T-helper 1 cell treated with Interleukin-12 subunit alpha and Interleukin-12 subunit beta and Interleukin-4 antibody, amounts not matched to agents 30 μg/mL and 1 μg/mL, for 36 hours (primary cell): ENCODE data around the gene ANKRD17.

ENCODE experiments used
- H3K27ac Mint-ChIP-seq: one replicate; pipeline ENCODE4 v1.8.0; 2021; ENCODE audit warnings: mild to moderate bottlenecking, mixed read lengths
- H3K27me3 Mint-ChIP-seq: one replicate; pipeline ENCODE4 v1.8.0; 2021; ENCODE audit warnings: low read depth, mixed read lengths
- H3K36me3 Mint-ChIP-seq: one replicate; pipeline ENCODE4 v1.8.0; 2021; ENCODE audit warnings: low read depth, mixed read lengths
- H3K4me1 Mint-ChIP-seq: one replicate; pipeline ENCODE4 v1.8.0; 2021; ENCODE audit warnings: low read depth, mixed read lengths
- H3K4me3 Mint-ChIP-seq: one replicate; pipeline ENCODE4 v1.8.0; 2021; ENCODE audit warnings: mild to moderate bottlenecking, moderate library complexity, mixed read lengths
- H3K9me3 Mint-ChIP-seq: one replicate; pipeline ENCODE4 v1.8.0; 2021; ENCODE audit warnings: mixed read lengths

ANKRD17 gene

GRCh38 chr4:73098016-73098415 lies 160.6 kb downstream of the ANKRD17 start:
- peaks cover 3% of the 10 kb centered on the region for H3K4me1 Mint-ChIP-seq
- H3K9me3 Mint-ChIP-seq: no peaks in the 10 kb centered on the region
- H3K36me3 Mint-ChIP-seq: peaks cover 18% of the 10 kb centered on the region
- no peak overlapping the region for H3K27ac Mint-ChIP-seq
- H3K4me3 Mint-ChIP-seq: no peak overlapping the region
- no peaks in the 10 kb centered on the region for H3K27me3 Mint-ChIP-seq

- no peaks in the 10 kb centered on the region for H3K27me3 Mint-ChIP-seq
- no peak overlapping the region for H3K27ac Mint-ChIP-seq
- peaks cover 3% of the 10 kb centered on the region for H3K4me1 Mint-ChIP-seq
- no peaks in the 10 kb centered on the region for H3K9me3 Mint-ChIP-seq
- H3K4me3 Mint-ChIP-seq: no peak overlapping the region
- peaks cover 18% of the 10 kb centered on the region for H3K36me3 Mint-ChIP-seq
Measured at GRCh38 chr4:73092868-73093267, 165.7 kb downstream of the ANKRD17 start.

GRCh38 chr4:73090738-73091137 lies 167.9 kb downstream of the ANKRD17 start:
- H3K9me3 Mint-ChIP-seq: no peaks in the 10 kb centered on the region
- H3K27me3 Mint-ChIP-seq: no peaks in the 10 kb centered on the region
- peaks cover 9% of the 10 kb centered on the region for H3K4me1 Mint-ChIP-seq
- peak overlapping the region; percentile 13 for H3K27ac Mint-ChIP-seq
- peaks cover 24% of the 10 kb centered on the region for H3K36me3 Mint-ChIP-seq
- H3K4me3 Mint-ChIP-seq: no peak overlapping the region

DNA sequence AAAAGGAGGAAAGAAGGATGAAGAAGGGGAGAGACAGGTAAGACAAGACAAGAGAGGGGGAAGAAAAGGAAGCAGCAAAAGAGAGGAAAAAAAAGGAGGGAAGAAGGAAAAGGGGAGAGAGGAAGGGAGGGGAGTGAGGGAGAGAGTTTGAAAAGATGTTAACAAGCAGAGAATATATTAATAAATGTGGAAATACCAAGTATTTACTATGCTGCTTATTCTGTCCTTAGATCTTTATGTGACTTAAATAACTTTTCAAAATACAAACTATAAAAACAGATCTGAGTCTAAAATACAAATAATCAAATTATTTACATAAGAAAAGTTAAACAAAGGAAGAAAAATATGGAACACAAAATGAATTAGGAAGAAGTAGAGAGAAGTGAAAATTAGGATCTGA lies 170.7 kb downstream of the ANKRD17 start:
- Mint-ChIP-seq H3K27ac (no peak overlapping the region), H3K4me1 (peaks cover 9% of the 10 kb centered on the region), H3K36me3 (peaks cover 29% of the 10 kb centered on the region), H3K4me3 (no peak overlapping the region), H3K9me3 (no peaks in the 10 kb centered on the region), H3K27me3 (no peaks in the 10 kb centered on the region)

DNA sequence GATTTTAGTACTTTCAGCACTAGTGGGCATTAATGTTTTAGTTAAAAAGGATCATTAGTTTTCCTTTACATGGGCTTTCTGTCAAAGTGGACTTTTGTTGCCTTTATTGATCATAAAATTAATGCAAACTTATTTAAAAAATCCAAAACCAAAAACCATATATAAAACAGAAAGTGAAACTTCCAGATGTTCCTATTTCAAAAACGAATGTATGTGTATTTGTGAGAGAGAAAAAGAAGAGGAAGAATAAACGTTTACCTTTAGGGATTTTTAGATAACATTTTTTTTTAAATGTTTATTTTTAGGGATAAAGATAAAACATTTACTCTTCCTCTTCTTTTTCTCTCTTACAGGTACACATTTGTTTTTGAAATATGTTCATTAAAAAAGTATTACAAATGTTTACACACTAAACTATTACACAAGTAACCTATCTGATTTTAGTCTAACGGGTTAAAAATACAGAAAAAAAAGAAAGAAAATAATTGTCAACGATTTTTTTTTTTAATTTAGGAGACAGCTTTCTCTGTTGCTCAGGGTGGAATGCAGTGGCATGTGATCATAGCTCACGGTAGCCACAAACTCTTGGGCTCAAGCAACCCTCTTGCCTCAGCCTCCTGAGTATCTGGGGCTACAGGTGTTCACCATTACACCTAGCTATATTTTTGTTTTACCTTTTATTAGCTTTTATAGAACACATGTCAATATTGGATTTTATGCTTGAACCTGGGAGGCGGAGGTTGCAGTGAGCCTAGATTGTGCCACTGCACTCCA lies 172.3 kb downstream of the ANKRD17 start:
- Mint-ChIP-seq H3K27me3 (no peaks in the 10 kb centered on the region), H3K27ac (peak overlapping the region; percentile 69), H3K4me1 (peaks cover 9% of the 10 kb centered on the region), H3K4me3 (peak overlapping the region; percentile 73), H3K9me3 (no peaks in the 10 kb centered on the region), H3K36me3 (peaks cover 31% of the 10 kb centered on the region)

DNA sequence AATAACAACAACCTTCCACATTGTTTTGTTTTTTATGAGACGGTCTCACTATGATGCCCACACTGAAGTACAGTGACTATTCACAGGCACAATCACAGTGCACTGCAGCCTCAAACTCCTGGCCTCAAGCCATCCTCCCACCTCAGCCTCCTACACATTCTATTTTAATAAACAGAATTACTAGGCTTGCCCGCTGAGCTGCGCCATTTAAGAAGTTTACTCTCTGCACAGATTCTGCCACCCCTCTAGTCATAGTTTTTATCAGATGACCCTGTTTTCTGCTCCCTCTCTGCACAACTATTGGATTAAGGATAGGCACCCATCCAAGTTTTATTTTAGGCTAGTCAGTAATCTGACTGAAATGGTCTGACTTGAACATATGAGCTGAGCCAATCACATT lies 177.8 kb downstream of the ANKRD17 start:
- Mint-ChIP-seq H3K27me3 (no peaks in the 10 kb centered on the region), H3K27ac (no peak overlapping the region), H3K4me1 (peaks cover 3% of the 10 kb centered on the region), H3K9me3 (no peaks in the 10 kb centered on the region), H3K36me3 (peaks cover 38% of the 10 kb centered on the region), H3K4me3 (no peak overlapping the region)

GRCh38 chr4:73075832-73076231 lies 182.8 kb downstream of the ANKRD17 start:
- Mint-ChIP-seq H3K36me3 (peaks cover 40% of the 10 kb centered on the region), H3K9me3 (no peaks in the 10 kb centered on the region), H3K27me3 (no peaks in the 10 kb centered on the region), H3K4me1 (peaks cover 5% of the 10 kb centered on the region), H3K27ac (no peak overlapping the region), H3K4me3 (no peak overlapping the region)

DNA sequence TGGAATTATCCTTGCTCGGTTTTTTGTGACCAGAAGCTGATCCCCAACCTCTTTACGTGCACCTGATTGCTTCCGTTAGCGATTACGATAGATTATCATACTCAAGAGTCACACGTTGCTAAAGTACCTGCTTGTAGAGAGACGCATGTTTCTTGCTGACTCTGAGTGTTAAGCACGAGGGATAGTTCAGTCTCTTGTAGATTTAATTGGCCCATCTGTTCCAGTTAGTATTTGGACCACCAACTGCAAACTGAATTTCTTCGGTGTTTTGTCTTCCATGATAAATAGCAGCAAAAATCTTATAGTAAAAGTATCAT lies 188.6 kb downstream of the ANKRD17 start:
- Mint-ChIP-seq H3K36me3 (peaks cover 19% of the 10 kb centered on the region), H3K27me3 (no peaks in the 10 kb centered on the region), H3K4me3 (peak overlapping the region; percentile 85), H3K27ac (peak overlapping the region; percentile 96), H3K9me3 (no peaks in the 10 kb centered on the region), H3K4me1 (peaks cover 30% of the 10 kb centered on the region)

- H3K27ac Mint-ChIP-seq: peak within 1 kb of the TSS; percentile 96
- no peaks in the 10 kb centered on the region for H3K27me3 Mint-ChIP-seq
- H3K4me3 Mint-ChIP-seq: peak within 1 kb of the TSS; percentile 85
- no peaks in the 10 kb centered on the region for H3K9me3 Mint-ChIP-seq
- peaks cover 32% of the 10 kb centered on the region for H3K4me1 Mint-ChIP-seq
- H3K36me3 Mint-ChIP-seq: peaks cover 18% of the 10 kb centered on the region
Measured at GRCh38 chr4:73069338-73070073, 189.1 kb downstream of the ANKRD17 start, which contains the start of gene COX18. TSS of gene COX18 (minus strand) at chr4:73069716. CDS start at chr4:73069649, 67 bp downstream.

GRCh38 chr4:73068491-73069337 lies 189.9 kb downstream of the ANKRD17 start:
- Mint-ChIP-seq H3K4me1 (peaks cover 35% of the 10 kb centered on the region), H3K9me3 (no peaks in the 10 kb centered on the region), H3K4me3 (peak overlapping the region; percentile 85), H3K27ac (peak overlapping the region; percentile 96), H3K36me3 (peaks cover 18% of the 10 kb centered on the region), H3K27me3 (no peaks in the 10 kb centered on the region)

GRCh38 chr4:73067971-73068394 lies 190.6 kb downstream of the ANKRD17 start:
- Mint-ChIP-seq H3K9me3 (no peaks in the 10 kb centered on the region), H3K27ac (peak overlapping the region; percentile 96), H3K36me3 (peaks cover 20% of the 10 kb centered on the region), H3K4me3 (peak overlapping the region; percentile 85), H3K27me3 (no peaks in the 10 kb centered on the region), H3K4me1 (peaks cover 35% of the 10 kb centered on the region)

DNA sequence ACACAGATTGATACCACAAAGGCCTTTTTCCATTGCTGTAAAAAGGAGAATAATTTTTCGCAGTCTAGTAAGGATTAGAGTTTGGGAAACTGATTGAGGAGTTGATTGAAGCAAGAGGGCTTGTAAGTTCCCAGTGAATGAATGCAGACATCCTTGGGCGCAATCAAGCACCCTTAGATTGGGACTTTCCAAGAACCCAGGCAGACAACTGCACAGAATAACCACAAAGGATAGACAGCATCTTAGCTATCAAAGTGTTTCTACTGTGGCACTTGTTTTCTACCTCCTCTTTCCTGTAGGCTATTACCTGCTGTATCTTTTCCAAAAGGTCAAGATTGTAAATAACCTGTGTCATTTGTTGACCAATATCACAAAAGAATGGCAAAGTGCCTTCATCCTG lies 191.7 kb downstream of the ANKRD17 start:
- Mint-ChIP-seq H3K27ac (peak overlapping the region; percentile 89), H3K27me3 (no peaks in the 10 kb centered on the region), H3K9me3 (no peaks in the 10 kb centered on the region), H3K4me1 (peaks cover 35% of the 10 kb centered on the region), H3K36me3 (peaks cover 22% of the 10 kb centered on the region), H3K4me3 (peak overlapping the region; percentile 34)

DNA sequence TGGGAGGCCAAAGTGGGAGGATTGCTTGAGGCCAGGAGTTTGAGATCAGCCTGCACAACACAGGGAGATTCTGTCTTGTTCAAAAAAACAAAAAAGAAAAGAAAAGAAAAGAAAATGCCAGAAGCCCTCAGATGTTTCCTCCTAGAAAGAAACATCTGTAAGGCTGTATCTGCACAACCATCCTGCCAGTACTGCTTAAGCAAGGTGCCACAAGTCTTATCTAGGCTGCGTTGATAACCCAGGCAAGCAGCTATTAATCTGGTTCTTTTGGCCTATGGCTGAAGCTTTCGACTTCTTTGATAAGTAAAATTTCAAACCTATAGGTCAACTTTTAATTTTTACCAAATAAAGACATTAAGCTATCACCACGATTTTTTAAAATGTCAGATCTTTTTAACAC lies 192.2 kb downstream of the ANKRD17 start:
- H3K36me3 Mint-ChIP-seq: peaks cover 27% of the 10 kb centered on the region
- no peaks in the 10 kb centered on the region for H3K27me3 Mint-ChIP-seq
- H3K4me1 Mint-ChIP-seq: peaks cover 35% of the 10 kb centered on the region
- peak overlapping the region; percentile 85 for H3K27ac Mint-ChIP-seq
- H3K9me3 Mint-ChIP-seq: no peaks in the 10 kb centered on the region
- peak overlapping the region; percentile 53 for H3K4me3 Mint-ChIP-seq

DNA sequence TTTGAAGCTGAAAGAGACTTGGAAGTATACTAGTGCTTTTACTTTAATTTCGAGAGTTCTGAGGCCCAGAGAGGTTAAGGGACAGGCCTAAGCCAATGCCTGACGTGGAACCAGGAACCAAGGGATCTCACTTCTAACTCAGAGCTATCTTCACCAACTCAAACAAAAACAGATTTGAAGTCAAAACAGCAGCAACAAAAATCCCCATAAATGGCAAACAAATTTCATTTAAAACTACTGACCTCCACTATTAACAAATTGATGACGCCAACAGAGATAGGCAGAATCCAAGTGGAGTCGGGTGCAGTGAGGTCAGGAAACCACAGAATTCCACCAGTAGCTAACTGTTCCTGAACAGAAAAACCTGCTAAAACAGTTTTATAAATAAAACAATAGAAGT lies 194.1 kb downstream of the ANKRD17 start:
- H3K4me1 Mint-ChIP-seq: peaks cover 28% of the 10 kb centered on the region
- H3K27ac Mint-ChIP-seq: no peak overlapping the region
- no peaks in the 10 kb centered on the region for H3K9me3 Mint-ChIP-seq
- no peak overlapping the region for H3K4me3 Mint-ChIP-seq
- peaks cover 35% of the 10 kb centered on the region for H3K36me3 Mint-ChIP-seq
- H3K27me3 Mint-ChIP-seq: no peaks in the 10 kb centered on the region
